DMS53 treated with DMSO at 0.1 percent for 48 hours (cell line): ENCODE results near the gene ZBP1.

ENCODE experiments used
- DNase-seq: peaks from one replicate; lab custom pipeline; 2025; ENCODE audit not compliant: unreplicated experiment; lab: John Stamatoyannopoulos, UW

The ZBP1 gene

GRCh38 chr20:57620274-57620990, at the start of gene ZBP1:
TSS of gene ZBP1 (minus strand) at chr20:57620426. CDS start at chr20:57620295, 131 bp downstream.
- no peak for DNase-seq

- no peak for DNase-seq
Observed at GRCh38 chr20:57669632-57670031, 49.4 kb upstream of the ZBP1 start.

GRCh38 chr20:57667924-57668782, 47.9 kb upstream of the ZBP1 start:
- DNase-seq = no peak

GRCh38 chr20:57667388-57667787, 47.2 kb upstream of the ZBP1 start:
- DNase-seq = no peak

- DNase-seq = no peak
Observed at GRCh38 chr20:57666834-57667157, 46.6 kb upstream of the ZBP1 start.

- DNase-seq = no peak
Observed at GRCh38 chr20:57666106-57666833, 46.0 kb upstream of the ZBP1 start.

- DNase-seq = no peak
Observed at GRCh38 chr20:57665589-57665971, 45.4 kb upstream of the ZBP1 start.

- no peak for DNase-seq
Observed at GRCh38 chr20:57664924-57665588, 44.8 kb upstream of the ZBP1 start.

- no peak for DNase-seq
Observed at GRCh38 chr20:57664476-57664875, 44.2 kb upstream of the ZBP1 start.

- DNase-seq = no peak
Observed at GRCh38 chr20:57663681-57664451, 43.6 kb upstream of the ZBP1 start.

GRCh38 chr20:57663241-57663640, 43.0 kb upstream of the ZBP1 start:
- no peak for DNase-seq

- DNase-seq = no peak
Observed at GRCh38 chr20:57662456-57663240, 42.4 kb upstream of the ZBP1 start.

GRCh38 chr20:57661746-57662455, 41.7 kb upstream of the ZBP1 start:
- DNase-seq = no peak

GRCh38 chr20:57660922-57661745, 40.9 kb upstream of the ZBP1 start:
- DNase-seq = no peak

- no peak for DNase-seq
Observed at GRCh38 chr20:57660181-57660921, 40.1 kb upstream of the ZBP1 start.

- DNase-seq = no peak
Observed at GRCh38 chr20:57659517-57660180, 39.4 kb upstream of the ZBP1 start.
